Measurements from ENCODE around the gene HAPLN3.
"Not testable (repeated sequence)": the region's sequence is repeated elsewhere in the genome, so short reads cannot be mapped to it uniquely, and the experiment has no call there.

The HAPLN3 gene, protein sequence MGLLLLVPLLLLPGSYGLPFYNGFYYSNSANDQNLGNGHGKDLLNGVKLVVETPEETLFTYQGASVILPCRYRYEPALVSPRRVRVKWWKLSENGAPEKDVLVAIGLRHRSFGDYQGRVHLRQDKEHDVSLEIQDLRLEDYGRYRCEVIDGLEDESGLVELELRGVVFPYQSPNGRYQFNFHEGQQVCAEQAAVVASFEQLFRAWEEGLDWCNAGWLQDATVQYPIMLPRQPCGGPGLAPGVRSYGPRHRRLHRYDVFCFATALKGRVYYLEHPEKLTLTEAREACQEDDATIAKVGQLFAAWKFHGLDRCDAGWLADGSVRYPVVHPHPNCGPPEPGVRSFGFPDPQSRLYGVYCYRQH

GRCh38 chr15:88894819-88895767 is at the start of gene HAPLN3:
TSS of gene HAPLN3 (minus strand) at chr15:88895544. CDS start at chr15:88887298, 8,246 bp downstream.
- DNase-seq = no peak

GRCh38 chr15:88940110-88940675 is 44.8 kb upstream of the HAPLN3 start:
- no peak for DNase-seq

DNA sequence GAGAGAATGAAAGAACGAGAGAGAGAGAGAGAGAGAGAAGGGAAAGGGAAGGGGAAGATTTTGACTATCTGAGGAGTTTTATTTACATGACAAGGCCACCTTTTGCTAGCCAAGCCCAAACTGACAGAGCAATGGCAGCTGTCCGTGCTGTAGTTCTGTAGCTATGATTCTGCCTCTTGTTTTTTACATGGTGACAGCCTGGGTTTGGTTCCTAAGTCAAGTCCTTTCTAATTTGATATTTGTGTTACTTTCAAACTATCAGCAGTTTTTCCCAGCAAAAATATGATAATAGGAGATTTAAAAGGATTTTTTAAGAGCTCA is 44.1 kb upstream of the HAPLN3 start:
- DNase-seq = no peak

- DNase-seq = no peak
Observed at GRCh38 chr15:88938802-88939485, 43.6 kb upstream of the HAPLN3 start.

DNA sequence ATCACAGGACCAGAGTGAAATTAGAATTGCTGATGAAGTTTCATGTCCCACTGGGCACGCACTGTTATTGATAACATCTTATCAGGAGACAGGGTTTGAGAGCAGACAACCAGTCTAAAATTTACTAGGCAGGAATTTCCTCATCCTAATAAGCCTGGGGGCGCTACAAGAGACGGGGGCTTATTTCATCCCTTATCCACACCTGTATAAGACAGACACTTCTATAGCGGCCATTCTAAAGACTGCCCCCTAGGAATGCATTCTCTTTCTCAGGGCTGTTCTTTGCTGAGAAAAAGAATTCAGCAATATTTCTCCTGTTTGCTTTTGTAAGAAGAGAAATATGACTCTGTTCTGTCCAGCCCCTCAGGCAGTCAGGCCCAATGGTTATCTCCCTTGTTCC is 39.1 kb upstream of the HAPLN3 start:
- DNase-seq = not testable (repeated sequence)

DNA sequence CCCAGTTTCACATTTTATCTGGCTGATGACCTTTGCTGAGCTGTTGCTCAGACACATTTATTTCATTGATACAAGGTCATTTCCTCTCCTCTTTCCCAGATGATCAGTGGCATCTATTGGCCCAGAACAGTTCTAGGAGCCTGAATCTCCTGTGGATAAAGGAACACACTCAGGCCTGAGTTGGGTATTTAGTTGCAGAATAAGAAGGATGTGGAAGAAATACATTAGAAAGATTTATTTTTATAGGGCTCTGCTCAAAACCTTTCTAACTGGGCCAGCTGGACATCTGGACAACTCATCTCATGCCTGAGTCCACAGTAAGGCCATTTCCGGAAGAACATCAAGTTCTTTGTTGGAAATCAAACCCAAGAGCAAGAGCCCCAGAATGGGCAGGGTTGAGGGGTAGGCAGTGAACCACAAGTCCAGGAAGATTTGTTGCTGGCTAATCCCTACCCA is 37.6 kb upstream of the HAPLN3 start:
- no peak for DNase-seq

DNA sequence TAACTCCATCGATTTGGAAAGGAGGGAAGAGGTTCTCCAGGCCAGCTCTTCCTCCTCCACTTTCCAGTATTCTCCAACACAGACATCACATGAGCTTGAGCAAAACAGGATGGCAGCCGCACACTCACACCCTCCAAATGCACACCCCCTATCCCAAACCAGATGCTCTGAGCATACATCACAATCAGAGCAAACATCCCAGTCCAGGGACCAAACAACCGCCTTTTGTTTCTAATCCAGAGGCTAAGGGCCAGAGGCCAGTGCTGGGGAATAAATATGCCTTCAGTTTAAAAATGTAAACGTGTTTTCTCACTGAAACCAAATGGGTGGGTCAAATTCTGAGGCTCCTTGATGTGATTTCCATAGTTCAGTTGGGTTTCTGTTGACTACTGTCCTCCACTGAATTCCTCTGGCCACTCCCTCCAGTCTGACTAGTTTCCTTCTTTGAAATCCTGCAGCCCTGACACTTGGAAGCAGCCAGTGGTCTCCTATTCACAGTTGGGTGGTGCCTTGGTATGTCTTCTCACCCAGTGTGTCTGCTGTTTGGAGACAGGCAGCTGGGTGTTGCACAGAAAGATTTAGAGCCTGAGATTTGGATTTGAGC is 37.0 kb upstream of the HAPLN3 start:
- no peak for DNase-seq

DNA sequence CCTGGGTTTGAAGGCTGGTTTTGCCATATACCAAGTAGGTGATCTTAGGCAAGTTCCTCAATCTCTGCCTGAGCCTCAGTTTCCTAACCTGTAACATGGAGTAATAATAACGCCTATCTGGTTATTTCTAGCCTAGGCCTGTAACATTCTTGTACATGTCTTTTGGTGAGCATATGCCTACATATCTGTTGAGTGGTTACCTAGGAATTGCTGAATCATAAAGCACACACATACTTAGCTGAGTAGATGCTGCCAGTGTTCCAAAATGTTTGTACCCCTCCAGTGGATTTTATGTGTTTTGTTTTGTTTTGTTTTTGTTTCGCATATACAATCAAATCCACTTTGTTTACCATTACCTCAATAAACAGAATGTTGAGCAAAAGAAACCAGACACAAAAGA is 35.2 kb upstream of the HAPLN3 start:
- DNase-seq = no peak

GRCh38 chr15:88929358-88930098 is 34.2 kb upstream of the HAPLN3 start:
- DNase-seq = not testable (repeated sequence)

- not testable (repeated sequence) for DNase-seq
Observed at GRCh38 chr15:88928192-88928591, 32.8 kb upstream of the HAPLN3 start.

DNA sequence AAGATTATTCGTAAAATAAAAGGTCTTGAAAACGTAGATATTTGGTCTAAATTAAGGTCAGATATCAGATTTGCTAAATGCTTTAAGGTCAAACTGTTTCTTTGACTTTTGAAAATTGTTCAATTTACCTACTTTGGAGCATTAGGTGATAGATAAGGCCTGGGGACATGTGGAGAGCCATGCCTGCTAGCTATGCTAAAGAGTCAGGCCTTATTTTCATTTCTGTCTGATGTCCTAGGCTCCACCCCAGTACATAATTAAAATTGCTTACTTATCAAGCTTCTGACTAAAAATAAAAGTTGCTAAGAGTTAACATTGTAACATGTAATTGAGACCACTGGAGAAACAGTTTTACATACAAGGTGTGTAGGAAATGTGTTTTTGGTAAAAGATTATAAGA is 30.3 kb upstream of the HAPLN3 start:
- DNase-seq = not testable (repeated sequence)

- DNase-seq = not testable (repeated sequence)
Observed at GRCh38 chr15:88920892-88921435, 25.6 kb upstream of the HAPLN3 start.

- no peak for DNase-seq
Observed at GRCh38 chr15:88920186-88920891, 25.0 kb upstream of the HAPLN3 start.

GRCh38 chr15:88918738-88919137 is 23.4 kb upstream of the HAPLN3 start:
- DNase-seq = no peak

- DNase-seq = no peak
Observed at GRCh38 chr15:88917760-88918159, 22.4 kb upstream of the HAPLN3 start.

GRCh38 chr15:88915354-88915753 is 20.0 kb upstream of the HAPLN3 start:
- DNase-seq = no peak

DNA sequence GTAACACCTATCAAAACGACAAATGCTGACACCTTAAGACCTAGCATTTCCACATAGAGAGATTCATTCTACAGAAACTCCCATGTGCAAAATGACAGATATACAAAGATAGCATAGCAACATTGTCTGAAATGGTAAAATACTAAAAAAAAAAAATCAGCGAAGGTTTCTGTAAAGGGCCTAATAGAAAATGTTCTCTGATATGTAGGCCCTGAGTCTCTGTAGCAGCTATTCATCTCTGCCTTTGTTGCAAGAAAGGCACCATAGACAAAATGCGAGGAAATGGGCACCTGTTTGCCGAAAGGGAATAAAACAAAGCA is 18.5 kb upstream of the HAPLN3 start:
- no peak for DNase-seq

DNA sequence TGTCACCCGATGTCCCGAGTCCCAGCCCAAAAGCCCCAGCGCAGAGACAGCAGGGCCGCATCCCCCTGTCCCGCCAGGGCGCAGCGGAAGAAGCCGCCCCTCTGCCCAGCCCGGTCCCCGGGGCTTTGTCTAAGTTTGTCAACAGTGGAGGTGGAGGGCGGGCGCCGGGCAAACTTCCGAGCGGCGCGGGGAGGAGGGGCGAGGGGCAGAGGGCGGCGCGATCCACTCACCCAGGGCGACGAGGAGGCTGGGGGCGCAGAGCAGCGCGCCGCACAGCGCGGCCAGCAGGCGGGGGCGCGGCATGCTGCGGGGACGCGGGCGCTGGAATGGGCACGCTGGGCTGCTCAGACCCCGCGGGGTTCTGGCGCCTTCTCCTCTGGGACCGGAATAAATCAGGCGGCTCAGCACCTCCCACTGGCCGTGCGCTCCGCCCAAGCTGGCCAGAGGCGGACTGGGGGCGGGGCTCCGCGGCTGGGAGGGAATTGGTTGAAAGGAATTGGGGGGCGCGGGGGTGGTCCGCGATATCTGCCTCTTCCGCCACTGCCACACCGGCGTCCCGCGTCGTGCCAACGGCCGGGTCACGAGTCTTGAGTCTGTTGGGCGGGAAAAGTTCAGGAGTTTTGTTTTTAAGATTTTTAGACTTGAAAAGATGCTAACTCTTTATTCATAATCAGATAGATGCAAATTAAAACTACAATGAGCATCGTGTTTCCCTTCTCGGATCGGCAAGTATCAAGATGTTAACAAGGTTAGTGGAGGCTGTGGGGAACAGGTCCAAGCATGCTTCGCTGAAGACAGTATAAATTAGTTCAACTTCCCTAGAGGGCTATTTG is 17.9 kb upstream of the HAPLN3 start, which contains the start of gene MFGE8:
Gene MFGE8 (minus strand): TSS at position 363 of the 833 bp plus-strand sequence. CDS start 60 bp downstream, at position 303.
- DNase-seq = no peak

GRCh38 chr15:88912500-88912921 is 17.2 kb upstream of the HAPLN3 start:
- no peak for DNase-seq

- DNase-seq = no peak
Observed at GRCh38 chr15:88911766-88912118, 16.4 kb upstream of the HAPLN3 start.

All from DMS53 (cell line).